Left lobe of liver (tissue), 2 donors: ENCODE measurements around the gene DIP2C. TPM values are rescaled to one million over a fixed set of nuclear protein-coding genes. Genes with fewer than 3 reads are reported as not detected.
"Not testable (repeated sequence)": the region's sequence is repeated elsewhere in the genome, so short reads cannot be mapped to it uniquely, and the experiment has no call there.

Source experiments
- ATAC-seq: fragments of 200-7000 bp; cut with Tn5 transposase; one replicate; pipeline ENCODE4 v1.9.1; 2020; ENCODE audit warnings: mild to moderate bottlenecking, moderate library complexity
- DNase-seq: peaks from one replicate; pipeline ENCODE4 v3.0.0-alpha.2; 2020; ENCODE audit warnings: low spot score
- total RNA-seq: library from RNA; stranded (reverse); gene quantifications from one replicate; pipeline ENCODE4 v1.2.1, GENCODE V29; 2021
- donor health status: DM: no; HTN: no; CAD: no; lungs with moderate emphysema.
- donor health status: DM: no; HTN: yes; CAD: no.

Gene DIP2C
- total RNA-seq, 1 donor from 2014 or later: 13.9 TPM

GRCh38 chr10:437698-438490, 251.6 kb downstream of the DIP2C start:
- ATAC-seq: no peak
- no peak for DNase-seq

GRCh38 chr10:436911-437665, 252.4 kb downstream of the DIP2C start:
- ATAC-seq: no peak
- no peak for DNase-seq

- no peak for ATAC-seq
Observed at GRCh38 chr10:436013-436697, 253.3 kb downstream of the DIP2C start.

GRCh38 chr10:435397-435796, 254.1 kb downstream of the DIP2C start:
- no peak for DNase-seq
- no peak for ATAC-seq

More at GRCh38 chr10:436013-436697, 253.3 kb downstream of the DIP2C start:
- DNase-seq: no peak

- DNase-seq: no peak
- no peak for ATAC-seq
Observed at GRCh38 chr10:429696-430095, 259.8 kb downstream of the DIP2C start.

GRCh38 chr10:427761-428519, 261.5 kb downstream of the DIP2C start:
- DNase-seq: no peak
- ATAC-seq: no peak

GRCh38 chr10:425365-425764, 264.1 kb downstream of the DIP2C start:
- not testable (repeated sequence) for DNase-seq, ATAC-seq

GRCh38 chr10:424724-425123, 264.7 kb downstream of the DIP2C start:
- DNase-seq, ATAC-seq: not testable (repeated sequence)

- ATAC-seq (no peak), DNase-seq (no peak)
Observed at GRCh38 chr10:423178-423577, 266.3 kb downstream of the DIP2C start.

- DNase-seq: no peak
- no peak for ATAC-seq
Observed at GRCh38 chr10:422675-423074, 266.8 kb downstream of the DIP2C start.

- ATAC-seq (no peak), DNase-seq (no peak)
Observed at GRCh38 chr10:422241-422640, 267.2 kb downstream of the DIP2C start.

- DNase-seq: no peak
- ATAC-seq: no peak
Observed at GRCh38 chr10:421170-421569, 268.3 kb downstream of the DIP2C start.

GRCh38 chr10:420154-421121, 269.0 kb downstream of the DIP2C start:
- DNase-seq: no peak
- peak; percentile 49 for ATAC-seq

GRCh38 chr10:418894-419293, 270.6 kb downstream of the DIP2C start:
- no peak for ATAC-seq
- no peak for DNase-seq

GRCh38 chr10:418226-418625, 271.2 kb downstream of the DIP2C start:
- ATAC-seq: no peak
- no peak for DNase-seq

- DNase-seq: no peak
- peak; percentile 31 for ATAC-seq
Observed at GRCh38 chr10:416091-416515, 273.4 kb downstream of the DIP2C start.

- DNase-seq (no peak), ATAC-seq (no peak)
Observed at GRCh38 chr10:413662-414071, 275.8 kb downstream of the DIP2C start.

GRCh38 chr10:412109-412508, 277.4 kb downstream of the DIP2C start:
- ATAC-seq (no peak), DNase-seq (no peak)

GRCh38 chr10:411603-412002, 277.9 kb downstream of the DIP2C start:
- ATAC-seq (no peak), DNase-seq (no peak)
